HG02981 (cell line): ENCODE results near the gene ZFYVE9.
"Not testable (repeated sequence)": the region's sequence is repeated elsewhere in the genome, so short reads cannot be mapped to it uniquely, and the experiment has no call there.

Source experiments
- ATAC-seq: cut with Tn5 transposase; IDR thresholded peaks from one replicate; pipeline ENCODE4 v1.9.1; 2021; ENCODE audit warnings: mild to moderate bottlenecking, moderate library complexity; ENCODE audit not compliant: unreplicated experiment

ZFYVE9 gene, protein sequence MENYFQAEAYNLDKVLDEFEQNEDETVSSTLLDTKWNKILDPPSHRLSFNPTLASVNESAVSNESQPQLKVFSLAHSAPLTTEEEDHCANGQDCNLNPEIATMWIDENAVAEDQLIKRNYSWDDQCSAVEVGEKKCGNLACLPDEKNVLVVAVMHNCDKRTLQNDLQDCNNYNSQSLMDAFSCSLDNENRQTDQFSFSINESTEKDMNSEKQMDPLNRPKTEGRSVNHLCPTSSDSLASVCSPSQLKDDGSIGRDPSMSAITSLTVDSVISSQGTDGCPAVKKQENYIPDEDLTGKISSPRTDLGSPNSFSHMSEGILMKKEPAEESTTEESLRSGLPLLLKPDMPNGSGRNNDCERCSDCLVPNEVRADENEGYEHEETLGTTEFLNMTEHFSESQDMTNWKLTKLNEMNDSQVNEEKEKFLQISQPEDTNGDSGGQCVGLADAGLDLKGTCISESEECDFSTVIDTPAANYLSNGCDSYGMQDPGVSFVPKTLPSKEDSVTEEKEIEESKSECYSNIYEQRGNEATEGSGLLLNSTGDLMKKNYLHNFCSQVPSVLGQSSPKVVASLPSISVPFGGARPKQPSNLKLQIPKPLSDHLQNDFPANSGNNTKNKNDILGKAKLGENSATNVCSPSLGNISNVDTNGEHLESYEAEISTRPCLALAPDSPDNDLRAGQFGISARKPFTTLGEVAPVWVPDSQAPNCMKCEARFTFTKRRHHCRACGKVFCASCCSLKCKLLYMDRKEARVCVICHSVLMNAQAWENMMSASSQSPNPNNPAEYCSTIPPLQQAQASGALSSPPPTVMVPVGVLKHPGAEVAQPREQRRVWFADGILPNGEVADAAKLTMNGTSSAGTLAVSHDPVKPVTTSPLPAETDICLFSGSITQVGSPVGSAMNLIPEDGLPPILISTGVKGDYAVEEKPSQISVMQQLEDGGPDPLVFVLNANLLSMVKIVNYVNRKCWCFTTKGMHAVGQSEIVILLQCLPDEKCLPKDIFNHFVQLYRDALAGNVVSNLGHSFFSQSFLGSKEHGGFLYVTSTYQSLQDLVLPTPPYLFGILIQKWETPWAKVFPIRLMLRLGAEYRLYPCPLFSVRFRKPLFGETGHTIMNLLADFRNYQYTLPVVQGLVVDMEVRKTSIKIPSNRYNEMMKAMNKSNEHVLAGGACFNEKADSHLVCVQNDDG (N-terminal part only)

DNA sequence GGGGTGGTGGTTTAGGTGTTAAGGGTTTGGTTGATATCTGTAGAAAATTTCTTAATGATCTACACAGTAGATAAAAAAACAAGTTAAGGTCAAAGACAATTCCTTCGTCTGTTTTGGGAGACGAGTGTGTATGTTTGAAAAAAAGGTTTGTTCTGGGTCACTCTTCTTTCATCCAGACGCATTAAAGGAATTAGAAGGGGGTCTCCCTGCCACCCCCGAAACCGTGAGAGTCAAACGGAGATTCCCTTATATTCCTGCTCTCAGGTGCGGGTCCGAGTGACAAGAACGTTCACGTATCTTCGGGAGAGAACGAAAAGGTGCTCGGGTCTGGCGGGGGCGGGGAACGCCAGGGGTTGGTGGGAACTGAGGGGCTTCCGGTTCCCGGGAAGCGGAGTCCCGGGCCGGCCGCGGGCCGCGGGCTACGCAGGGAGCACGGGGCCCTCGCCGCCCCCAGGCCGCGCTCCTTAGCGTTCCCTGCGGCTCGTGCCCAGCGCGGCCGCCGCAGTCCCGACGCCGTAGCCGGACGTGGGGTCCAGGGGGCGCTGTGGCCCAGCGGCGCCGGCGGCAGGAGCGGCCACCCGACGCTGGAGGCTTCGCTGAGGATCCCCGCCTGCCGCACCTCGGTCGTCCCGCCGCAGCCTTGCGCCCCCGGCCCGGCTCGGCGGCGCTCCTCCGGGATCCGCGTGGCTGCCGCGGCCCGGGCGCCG, at the start of gene ZFYVE9:
Gene ZFYVE9, plus strand, starts transcription at position 577 of the 707 bp plus-strand sequence. CDS start 91,118 bp downstream, outside the sequence.
- peak; percentile 58 for ATAC-seq

DNA sequence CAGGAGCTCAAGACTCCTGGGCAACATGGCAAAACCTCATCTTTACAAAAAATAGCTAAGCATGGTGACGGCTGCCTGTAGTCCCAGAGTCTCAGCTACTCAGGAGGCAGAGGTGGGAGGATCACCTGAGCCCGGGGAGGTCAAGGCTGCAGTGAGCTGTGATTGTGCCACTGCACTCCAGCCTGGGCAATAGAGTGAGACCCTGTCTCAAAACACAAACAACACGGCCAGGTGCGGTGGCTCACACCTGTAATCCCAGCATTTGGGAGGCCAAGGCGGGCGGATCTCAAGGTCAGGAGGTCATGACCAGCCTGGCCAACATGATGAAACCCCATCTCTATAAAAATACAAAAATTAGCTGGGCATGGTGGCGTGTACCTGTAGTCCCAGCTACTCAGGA, 47.6 kb upstream of the ZFYVE9 start:
- not testable (repeated sequence) for ATAC-seq

DNA sequence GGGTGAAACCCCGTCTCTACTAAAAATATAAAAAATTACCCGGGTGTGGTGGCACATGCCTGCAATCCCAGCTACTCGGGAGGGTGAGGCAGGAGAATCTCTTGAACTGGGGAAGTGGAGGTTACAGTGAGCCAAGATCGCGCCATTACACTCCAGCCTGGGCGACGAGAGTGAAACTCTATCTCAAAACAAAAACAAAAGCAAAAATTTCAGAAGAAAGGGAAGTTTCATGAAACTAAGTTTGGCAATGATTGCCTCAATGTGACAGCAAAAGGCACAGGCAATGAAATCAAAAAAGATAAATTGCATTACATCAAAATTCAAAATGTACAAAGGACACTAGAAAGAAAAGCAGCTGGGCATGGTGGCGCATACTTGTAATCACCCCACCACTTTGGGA, 45.7 kb upstream of the ZFYVE9 start:
- ATAC-seq = no peak

DNA sequence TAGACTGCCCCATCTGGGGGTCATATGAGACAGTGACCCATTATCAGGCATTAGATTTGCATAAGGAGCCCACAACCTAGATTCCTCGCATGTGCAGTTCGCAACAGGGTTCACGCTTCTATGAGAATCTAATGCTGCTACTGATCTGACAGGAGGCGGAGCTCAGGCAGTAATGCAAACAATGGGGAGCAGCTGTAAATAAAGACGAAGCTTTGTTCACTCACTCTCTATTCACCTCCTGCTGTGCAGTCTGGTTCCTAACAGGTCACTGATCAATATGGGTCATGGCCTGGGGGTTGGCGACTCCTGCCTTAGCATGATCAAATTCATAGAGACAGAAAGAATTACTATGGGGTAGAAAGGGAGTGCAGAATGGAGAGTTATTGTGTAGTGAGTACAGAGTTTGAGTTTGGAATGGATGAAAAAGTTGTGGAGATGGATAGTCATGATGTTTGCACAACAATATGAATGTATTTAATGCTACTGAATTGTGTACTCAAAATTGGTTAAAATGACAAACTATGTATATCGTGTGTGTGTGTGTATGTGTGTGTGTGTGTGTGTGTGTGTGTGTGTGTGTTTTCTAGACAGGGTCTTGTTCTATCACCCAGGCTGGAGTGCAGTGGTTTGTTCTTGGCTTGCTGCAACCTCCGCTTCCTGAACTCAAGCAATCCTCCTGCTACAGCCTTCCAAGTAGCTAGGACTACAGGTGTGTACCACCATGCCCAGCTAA, 43.6 kb upstream of the ZFYVE9 start:
- ATAC-seq = no peak

DNA sequence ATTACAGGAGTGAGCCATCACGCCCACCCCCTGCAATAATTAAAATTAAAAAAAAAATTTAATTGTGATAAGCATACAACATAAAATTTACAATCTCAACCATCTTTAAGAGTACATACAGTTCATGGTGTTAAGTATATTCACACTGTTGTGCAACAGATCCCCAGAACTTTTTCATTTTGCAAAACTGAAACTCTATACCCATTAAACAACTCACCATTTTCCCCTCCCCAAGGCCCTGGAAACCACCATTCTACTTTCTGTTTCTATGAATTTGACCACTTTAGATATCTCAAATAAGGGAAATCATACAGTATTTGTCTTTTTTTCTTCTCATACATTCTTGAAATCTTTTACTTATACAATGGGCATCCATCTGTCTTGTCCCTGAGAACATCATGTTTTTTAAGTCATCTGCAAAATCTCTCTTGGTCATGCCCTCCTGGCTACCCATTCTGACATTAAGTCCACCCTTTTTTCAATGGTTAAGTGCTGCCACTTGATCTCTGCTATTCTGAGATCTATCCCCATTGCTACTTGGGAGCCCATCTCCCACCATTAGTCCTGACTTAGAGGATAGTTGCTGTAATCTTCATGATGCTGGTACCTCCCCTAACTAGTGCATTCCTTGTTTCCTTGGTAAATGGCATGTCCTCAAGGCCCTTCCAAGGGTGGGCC, 39.4 kb upstream of the ZFYVE9 start:
- no peak for ATAC-seq

DNA sequence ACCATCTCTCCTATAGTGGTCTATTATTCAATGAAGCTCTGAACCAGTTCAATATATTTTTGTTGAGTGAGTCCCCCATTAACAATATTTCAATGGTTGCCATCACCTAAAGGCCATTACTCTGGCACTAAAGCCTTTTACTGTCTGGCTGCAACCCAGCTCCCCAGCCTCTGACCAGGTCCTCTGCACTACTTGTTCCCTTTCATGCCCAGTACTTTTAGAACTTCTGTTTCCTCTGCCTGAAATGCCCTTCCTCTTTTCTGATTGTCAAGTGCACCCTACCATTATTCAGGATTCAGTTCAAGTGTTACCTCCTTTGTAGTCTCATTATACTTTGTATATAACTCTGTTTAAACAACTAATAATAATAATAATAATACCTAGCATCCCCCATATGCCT, 30.4 kb upstream of the ZFYVE9 start:
- ATAC-seq = no peak

DNA sequence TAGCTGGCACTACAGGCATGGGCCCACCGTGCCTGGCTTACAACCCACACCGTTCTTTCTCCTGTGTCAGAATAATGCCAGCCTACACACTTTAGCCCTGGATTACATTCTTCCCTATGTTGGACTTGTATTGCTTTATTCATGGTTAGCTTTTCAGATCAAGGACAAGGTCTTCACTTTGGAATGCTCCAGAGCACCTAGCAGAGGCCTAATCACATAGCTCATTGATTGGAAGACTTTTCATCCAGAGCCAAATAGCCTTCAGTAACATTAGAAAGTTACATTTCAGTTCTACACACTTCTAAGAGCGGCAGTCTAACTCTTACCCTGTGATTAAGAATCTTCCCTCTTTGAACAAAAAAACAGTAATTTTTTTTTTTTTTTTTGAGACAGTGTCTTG, 29.4 kb upstream of the ZFYVE9 start:
- no peak for ATAC-seq

DNA sequence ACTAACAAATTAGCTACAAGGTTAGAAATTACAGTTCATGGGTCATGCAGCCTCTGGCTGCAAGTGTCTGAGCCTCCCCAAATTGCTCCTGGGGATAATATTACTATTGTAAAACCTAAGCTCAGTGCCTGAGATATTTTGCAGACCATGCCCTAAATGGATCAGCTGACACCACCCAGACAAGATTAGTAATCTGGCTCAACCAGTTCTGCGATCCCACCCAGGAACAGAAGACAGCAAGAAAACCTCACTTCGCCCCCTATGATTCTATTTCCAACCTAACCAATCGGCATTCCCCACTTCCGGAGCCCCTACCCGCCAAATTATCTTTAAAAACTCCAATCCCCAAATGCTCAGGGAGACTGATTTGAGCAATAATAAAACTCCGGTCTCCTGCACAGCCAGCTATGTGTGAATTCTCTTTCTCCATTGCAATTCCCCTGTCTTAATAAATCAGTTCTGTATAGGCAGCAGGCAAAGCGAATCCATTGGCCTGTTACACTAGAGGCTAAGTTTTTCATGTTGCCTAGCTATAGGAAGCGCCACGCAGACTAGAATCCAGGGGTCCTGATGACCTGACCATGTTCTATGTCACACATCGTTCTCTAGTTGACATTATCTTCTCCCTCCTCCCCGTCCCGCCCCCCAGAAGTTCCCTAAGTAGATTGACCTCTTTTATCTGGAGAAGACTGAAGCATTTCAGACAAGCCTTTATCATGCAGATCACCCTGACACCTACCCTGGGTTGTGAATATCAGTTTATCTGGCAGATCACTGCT, 22.4 kb upstream of the ZFYVE9 start:
- ATAC-seq = no peak

DNA sequence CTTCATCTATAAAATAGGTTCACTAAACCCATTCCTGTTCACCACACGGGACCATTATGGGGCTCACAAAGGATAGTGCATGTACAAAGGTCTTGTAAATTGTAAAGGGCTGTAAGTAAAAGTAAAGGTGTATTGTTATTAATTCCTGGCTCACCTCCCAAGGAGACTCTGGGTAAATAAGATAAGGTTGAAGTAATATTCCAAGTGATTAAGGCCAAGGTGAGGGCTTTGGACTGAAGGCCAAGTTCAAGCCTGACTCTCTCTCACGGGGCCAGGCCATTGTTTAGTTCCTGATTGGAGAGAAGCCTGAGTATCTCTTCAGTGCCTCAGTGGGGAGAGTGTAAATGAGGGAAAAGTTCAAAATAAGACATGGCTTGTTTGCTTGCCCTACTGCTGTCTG, 19.5 kb upstream of the ZFYVE9 start:
- no peak for ATAC-seq

DNA sequence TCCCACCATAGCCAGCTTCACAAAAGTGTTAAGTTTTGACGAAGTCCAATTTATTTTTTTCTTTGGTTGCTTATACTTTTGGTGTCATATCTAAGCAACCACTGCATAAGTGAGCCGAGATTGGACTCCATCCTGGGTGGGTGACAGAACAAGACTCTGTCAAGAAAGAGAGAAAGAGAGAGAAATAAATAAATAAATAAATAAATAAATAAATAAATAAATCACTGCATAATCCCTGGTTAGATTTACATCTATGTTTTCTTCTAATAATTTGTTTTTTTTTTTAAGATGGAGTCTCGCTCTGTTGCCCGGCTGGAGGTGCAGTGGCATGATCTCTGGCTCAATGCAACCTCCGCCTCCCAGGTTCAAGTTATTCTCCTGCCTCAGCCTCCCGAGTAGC, 18.3 kb upstream of the ZFYVE9 start:
- no peak for ATAC-seq

DNA sequence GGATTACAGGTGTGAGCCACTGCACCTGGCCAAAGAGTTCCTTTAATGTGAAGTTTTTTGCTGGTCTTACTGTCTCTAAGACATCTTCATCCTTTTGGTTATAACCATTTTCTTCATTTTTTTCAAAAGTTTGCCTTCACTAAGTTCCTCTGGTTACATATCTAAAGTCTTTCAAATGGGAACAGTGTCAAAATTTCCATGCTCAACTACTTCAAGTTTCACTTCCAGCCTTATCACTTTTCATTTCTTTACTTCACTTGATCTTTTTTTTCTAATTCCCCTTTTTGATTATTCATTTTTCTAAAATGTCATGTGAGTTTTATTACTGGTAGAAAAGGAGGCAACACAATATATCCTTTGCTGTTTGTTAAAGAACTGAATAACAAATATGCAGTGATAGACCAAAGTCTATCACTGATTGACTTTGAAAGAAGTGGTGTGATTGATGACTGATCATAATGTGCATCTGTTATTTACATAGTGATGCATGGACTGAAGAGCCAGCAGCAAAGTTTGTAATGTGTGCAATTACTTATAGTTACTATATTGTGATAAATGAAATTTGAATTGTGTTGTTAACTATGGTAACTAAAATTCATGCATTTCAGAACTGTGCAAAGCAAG, 16.0 kb upstream of the ZFYVE9 start:
- ATAC-seq = no peak

DNA sequence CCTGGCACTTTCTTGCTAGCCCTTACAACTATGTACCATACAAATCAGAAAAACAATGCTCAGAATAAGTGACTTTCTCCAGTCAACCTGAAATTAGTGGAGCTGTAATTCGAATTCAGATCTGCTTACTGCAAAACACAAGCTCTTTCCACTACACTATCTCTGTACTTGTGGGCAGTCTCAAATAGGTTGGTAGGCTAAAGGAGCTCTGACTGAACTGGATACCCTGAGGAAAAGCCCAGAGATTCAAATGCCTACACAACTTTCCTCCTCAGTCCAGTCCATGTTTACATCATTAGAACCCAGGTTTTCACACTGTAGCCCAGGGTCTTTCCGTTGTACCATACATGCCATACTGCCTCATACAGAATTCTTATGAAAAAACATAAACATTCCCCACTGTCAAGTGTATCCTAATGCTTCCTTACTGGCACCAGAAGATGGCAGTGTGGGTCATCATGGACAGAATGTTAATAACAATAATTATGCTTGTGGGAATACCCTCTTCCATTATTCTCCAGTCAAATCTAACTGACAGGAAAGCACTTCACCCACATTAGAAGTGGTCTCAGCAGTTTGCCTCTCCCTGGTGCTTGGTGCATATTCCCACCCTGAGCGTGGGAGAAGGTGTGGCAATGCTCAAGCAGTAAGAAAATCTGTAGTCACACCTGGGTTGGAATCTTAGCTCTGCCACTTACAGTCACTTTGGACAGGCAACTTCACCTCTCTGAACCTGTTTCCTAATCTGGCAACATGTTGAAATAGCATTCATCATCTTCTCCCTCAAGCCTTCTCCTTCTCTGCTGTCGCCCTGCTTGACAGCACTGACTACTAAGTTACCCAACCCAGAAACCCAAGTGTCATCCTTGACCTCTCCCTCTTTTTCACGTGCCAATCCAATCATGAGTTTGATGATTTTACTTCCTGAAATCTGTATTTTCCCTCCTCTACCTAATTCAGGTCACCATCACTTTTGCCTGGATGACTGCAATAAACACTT, 14.4 kb upstream of the ZFYVE9 start:
- no peak for ATAC-seq

DNA sequence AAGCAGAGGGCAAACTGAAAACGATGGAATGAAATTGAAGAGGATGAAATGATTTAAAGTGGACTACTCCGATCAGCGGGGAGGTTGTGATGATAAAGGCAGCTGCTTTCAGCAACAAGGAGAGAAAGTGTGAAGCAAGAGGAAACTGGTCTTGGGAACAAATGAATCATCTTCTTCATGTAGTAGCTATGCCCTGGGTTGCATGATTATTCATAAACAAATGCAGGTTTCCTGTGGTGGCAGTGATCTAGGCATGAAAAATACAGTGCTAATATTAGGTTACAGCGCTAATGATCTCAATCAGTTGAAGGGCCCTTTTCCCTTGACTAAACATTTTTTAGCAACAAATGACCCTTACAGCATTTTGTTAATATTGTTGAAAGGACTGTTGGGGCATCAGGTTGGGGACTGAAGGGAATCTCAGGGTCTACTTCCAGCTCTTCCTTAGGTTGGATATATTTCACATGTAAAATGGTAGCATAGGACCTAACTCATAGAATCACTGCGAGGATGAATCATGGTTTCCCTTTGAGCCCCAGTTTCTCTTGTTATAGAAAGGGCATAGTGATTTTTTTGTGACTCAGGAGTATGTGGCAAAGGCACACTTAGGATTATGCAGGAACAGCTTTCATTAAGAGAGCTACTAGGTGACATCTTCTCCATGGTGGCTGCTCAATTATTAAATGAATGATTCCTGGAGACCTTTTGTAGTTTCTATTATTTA, 1.9 kb upstream of the ZFYVE9 start:
- ATAC-seq = no peak

DNA sequence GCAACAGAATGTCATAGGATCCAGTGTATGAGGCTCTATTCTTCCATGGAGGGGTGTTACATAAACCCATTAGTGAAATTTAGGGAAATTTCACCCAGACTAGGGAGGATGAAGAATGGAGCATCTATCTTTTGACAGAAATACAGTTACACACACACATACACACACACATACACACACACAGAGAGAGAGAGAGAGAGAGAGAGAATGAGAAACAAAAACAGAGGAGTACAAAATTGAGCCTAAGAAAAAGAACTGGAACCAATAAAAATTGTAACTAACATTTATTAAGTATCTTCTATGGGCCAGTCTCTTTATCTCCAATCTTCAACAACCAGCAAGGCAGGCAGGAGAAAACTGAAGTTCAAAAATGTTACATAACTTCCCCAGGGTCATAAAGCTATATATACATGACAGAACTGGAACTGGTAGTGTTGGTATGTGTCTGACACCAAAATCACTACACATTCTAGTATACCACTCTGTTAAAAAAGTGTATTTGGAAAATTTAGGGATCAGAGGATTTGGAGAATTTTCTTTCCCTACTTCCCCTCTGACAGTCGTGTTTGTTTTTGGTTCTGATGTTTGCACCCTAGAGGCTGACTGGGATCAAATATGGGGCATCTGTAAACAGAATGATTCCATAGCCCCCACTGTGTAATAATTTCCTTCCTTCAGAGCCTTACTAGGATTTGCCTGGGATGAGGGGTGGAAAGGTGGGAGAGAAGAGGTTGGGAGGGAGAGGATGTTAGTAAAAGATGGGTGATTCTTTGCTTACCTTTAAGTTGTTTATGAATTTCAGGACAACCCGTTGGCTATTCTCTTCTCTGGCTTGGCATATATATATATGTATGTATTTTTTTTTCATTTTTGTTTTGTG, 1.0 kb upstream of the ZFYVE9 start:
- ATAC-seq = no peak
